NCI-H1092 treated with DMSO at 0.1 percent for 48 hours (cell line): ENCODE results near the gene IDUA.
"Not testable (repeated sequence)": the region's sequence is repeated elsewhere in the genome, so short reads cannot be mapped to it uniquely, and the experiment has no call there.

Experiments used
- DNase-seq: peaks from one replicate; lab custom pipeline; 2025; lab: John Stamatoyannopoulos, UW

IDUA gene

GRCh38 chr4:967113-968104 is 19.4 kb upstream of the IDUA start:
- DNase-seq, result no peak

- no peak for DNase-seq
These were observed 18.6 kb upstream of the IDUA start for GRCh38 chr4:968221-968620.

- DNase-seq, result no peak
These were observed 18.0 kb upstream of the IDUA start for GRCh38 chr4:968621-969394.

- no peak for DNase-seq
These were observed 16.6 kb upstream of the IDUA start for GRCh38 chr4:970046-970745.

GRCh38 chr4:970854-971520 is 15.9 kb upstream of the IDUA start:
- no peak for DNase-seq

GRCh38 chr4:971666-972500 is 15.0 kb upstream of the IDUA start:
- no peak for DNase-seq

- DNase-seq, result no peak
These were observed 14.0 kb upstream of the IDUA start for GRCh38 chr4:972651-973424.

GRCh38 chr4:973431-974397 is 13.1 kb upstream of the IDUA start, which contains the start of gene DGKQ:
DGKQ (minus strand) TSS chr4:973569; CDS start chr4:973482, 87 bp downstream.
- DNase-seq, result peak; percentile 61

- no peak for DNase-seq
These were observed 12.2 kb upstream of the IDUA start for GRCh38 chr4:974668-975067.

GRCh38 chr4:976016-976415 is 10.8 kb upstream of the IDUA start:
- not testable (repeated sequence) for DNase-seq

- DNase-seq, result no peak
These were observed 7.7 kb upstream of the IDUA start for GRCh38 chr4:978957-979701.

GRCh38 chr4:982291-982690 is 4.6 kb upstream of the IDUA start:
- DNase-seq, result no peak

GRCh38 chr4:982814-983213 is 4.0 kb upstream of the IDUA start:
- DNase-seq, result no peak

GRCh38 chr4:984336-985054 is 2.3 kb upstream of the IDUA start:
- no peak for DNase-seq

- DNase-seq, result no peak
These were observed 1.6 kb upstream of the IDUA start for GRCh38 chr4:985123-985830.

- DNase-seq, result peak; percentile 55
These were observed 391 bp upstream of the IDUA start for GRCh38 chr4:986428-986878.
